ENCODE data around the gene NOD2.

Gene NOD2

GRCh38 chr16:50740736-50741135 lies 47.3 kb downstream of the NOD2 start:
- TF ChIP-seq CTCF (IDR thresholded peaks at IDR 0.05; ENCODE audit: borderline replicate concordance, control extremely low read depth, extremely low read depth, insufficient read depth, missing control alignments), result no peak
- in situ Hi-C loops (cut with MboI; ENCODE audit: low sequenced_read_pairs, unreplicated experiment), result no loop called here
- DNase-seq (ENCODE audit: low spot score), result no peak

- DNase-seq (ENCODE audit: low spot score), result no peak
- in situ Hi-C loops (cut with MboI; ENCODE audit: low sequenced_read_pairs, unreplicated experiment), result no loop called here
- no peak for TF ChIP-seq CTCF (IDR thresholded peaks at IDR 0.05; ENCODE audit: borderline replicate concordance, control extremely low read depth, extremely low read depth, insufficient read depth, missing control alignments)
Measured at GRCh38 chr16:50741225-50741780, 47.9 kb downstream of the NOD2 start.

GRCh38 chr16:50741781-50742575 lies 48.6 kb downstream of the NOD2 start, which contains the start of gene CYLD:
Gene CYLD (plus strand): TSS chr16:50742086. CDS start chr16:50749699, 7,613 bp downstream.
- TF ChIP-seq CTCF (IDR thresholded peaks at IDR 0.05; ENCODE audit: borderline replicate concordance, control extremely low read depth, extremely low read depth, insufficient read depth, missing control alignments), result no peak
- DNase-seq (ENCODE audit: low spot score), result peak; percentile 97
- in situ Hi-C loops (cut with MboI; ENCODE audit: low sequenced_read_pairs, unreplicated experiment), result no loop called here

- no peak for TF ChIP-seq CTCF (IDR thresholded peaks at IDR 0.05; ENCODE audit: borderline replicate concordance, control extremely low read depth, extremely low read depth, insufficient read depth, missing control alignments)
- in situ Hi-C loops (cut with MboI; ENCODE audit: low sequenced_read_pairs, unreplicated experiment), result no loop called here
- DNase-seq (ENCODE audit: low spot score), result peak; percentile 64
Measured at GRCh38 chr16:50742576-50743200, 49.3 kb downstream of the NOD2 start.

- DNase-seq (ENCODE audit: low spot score), result no peak
- in situ Hi-C loops (cut with MboI; ENCODE audit: low sequenced_read_pairs, unreplicated experiment), result no loop called here
- TF ChIP-seq CTCF (IDR thresholded peaks at IDR 0.05; ENCODE audit: borderline replicate concordance, control extremely low read depth, extremely low read depth, insufficient read depth, missing control alignments), result no peak
Measured at GRCh38 chr16:50743581-50744225, 50.3 kb downstream of the NOD2 start.

- no peak for TF ChIP-seq CTCF (IDR thresholded peaks at IDR 0.05; ENCODE audit: borderline replicate concordance, control extremely low read depth, extremely low read depth, insufficient read depth, missing control alignments)
- no peak for DNase-seq (ENCODE audit: low spot score)
Measured at GRCh38 chr16:50744881-50745280, 51.5 kb downstream of the NOD2 start.

More at GRCh38 chr16:50744881-50745280, 51.5 kb downstream of the NOD2 start:
- in situ Hi-C loops (cut with MboI; ENCODE audit: low sequenced_read_pairs, unreplicated experiment), result no loop called here

Measured in GM13976 (cell line).